H1 (cell line): Measurements from ENCODE around the gene CELF3. TPM values are rescaled to one million over a fixed set of nuclear protein-coding genes. Genes with fewer than 3 reads are reported as not detected.

Experiments
- CTCF ChIA-PET: fragments of 300-600 bp; sonication (Branson Sonifier 250); formaldehyde crosslinking; loops from one replicate; lab custom pipeline; 2021; ENCODE audit not compliant: partially characterized antibody; lab: Charles Lee
- POLR2A ChIA-PET: fragments of 300-600 bp; sonication (Branson Sonifier 250); formaldehyde crosslinking; loops from one replicate; lab custom pipeline; 2021; ENCODE audit warnings: inconsistent platforms; ENCODE audit not compliant: partially characterized antibody; lab: Charles Lee
- DNase-seq, 2 experiments: peaks; one replicate each; pipeline versions ENCODE4 v3.0.0 to v3.0.0-alpha.2; 2010 to 2022; ENCODE audit warnings: low spot score in 2 of 2, low read depth in 1 of 2, mixed read lengths in 1 of 2
- FAIRE-seq: peaks from 2 replicates; lab custom pipeline; 2011; peaks lifted over from hg19 to GRCh38; lab: Jason Lieb, UNC
- H2AFZ ChIP-seq: 2 replicates; pipeline ENCODE4 v1.8.1; 2012; ENCODE audit warnings: low read length, inconsistent platforms
- H2AK5ac ChIP-seq: 2 replicates; pipeline ENCODE4 v1.6.1; 2013; ENCODE audit warnings: low read depth, low read length
- H2BK120ac ChIP-seq: replicated peaks from 2 replicates; pipeline ENCODE3; 2013; ENCODE audit warnings: low read depth, low read length, inconsistent platforms
- H2BK12ac ChIP-seq: 2 replicates; pipeline ENCODE4 v1.6.1; 2013; ENCODE audit warnings: low read depth, low read length
- H2BK15ac ChIP-seq: 2 replicates; pipeline ENCODE4 v1.6.1; 2013; ENCODE audit warnings: low read length
- H2BK20ac ChIP-seq: 2 replicates; pipeline ENCODE4 v1.6.1; 2013; ENCODE audit warnings: low read length
- H2BK5ac ChIP-seq: 2 replicates; pipeline ENCODE4 v1.6.1; 2013; ENCODE audit warnings: low read depth, low read length
- H3K14ac ChIP-seq: 2 replicates; pipeline ENCODE4 v1.6.1; 2013; ENCODE audit warnings: inconsistent platforms; ENCODE audit not compliant: insufficient read length
- H3K18ac ChIP-seq: 2 replicates; pipeline ENCODE4 v1.6.1; 2013; ENCODE audit warnings: low read length; ENCODE audit errors: extremely low read depth
- H3K23ac ChIP-seq: 2 replicates; pipeline ENCODE4 v1.6.1; 2013; ENCODE audit warnings: inconsistent platforms; ENCODE audit not compliant: insufficient read length
- H3K23me2 ChIP-seq: 2 replicates; pipeline ENCODE4 v1.6.1; 2013; ENCODE audit warnings: low read depth, low read length
- H3K27ac ChIP-seq: 2 replicates; pipeline ENCODE4 v1.6.1; 2011; ENCODE audit warnings: low read depth, low read length, inconsistent platforms
- H3K27me3 ChIP-seq, 4 experiments: replicated peaks in 1 of 4; 1 replicate in 1 of 4; 2 replicates in 3 of 4; pipeline versions ENCODE4 v1.6.1 to v1.8.1; 2011 to 2013; ENCODE audit warnings: low read length in 3 of 4, mild to moderate bottlenecking in 3 of 4, inconsistent platforms in 2 of 4, mixed read lengths in 2 of 4, moderate library complexity in 1 of 4; ENCODE audit not compliant: control insufficient read depth in 3 of 4, insufficient read depth in 3 of 4; ENCODE audit errors: extremely low read depth in 1 of 4
- H3K36me3 ChIP-seq, 4 experiments: 2 replicates each; pipeline versions ENCODE4 v1.6.1 to v1.8.1; 2011 to 2013; ENCODE audit warnings: mild to moderate bottlenecking in 4 of 4, low read length in 3 of 4, moderate library complexity in 2 of 4, control low read depth in 1 of 4, inconsistent platforms in 1 of 4; ENCODE audit not compliant: insufficient read depth in 4 of 4, control insufficient read depth in 2 of 4
- H3K4ac ChIP-seq: replicated peaks from 2 replicates; pipeline ENCODE3; 2013; ENCODE audit warnings: low read length, low read depth, mixed read lengths, inconsistent platforms; ENCODE audit not compliant: insufficient read length
- H3K4me1 ChIP-seq, 4 experiments: replicated peaks in 1 of 4; 1 replicate in 1 of 4; 2 replicates in 3 of 4; pipeline versions ENCODE4 v1.6.1 to v1.8.1; 2011 to 2013; ENCODE audit warnings: low read length in 3 of 4, inconsistent platforms in 2 of 4, mixed read lengths in 1 of 4; ENCODE audit not compliant: insufficient read depth in 4 of 4, control insufficient read depth in 3 of 4
- H3K4me2 ChIP-seq, 2 experiments: 2 replicates each; pipeline versions ENCODE4 v1.6.1 to v1.8.1; 2011 to 2013; ENCODE audit warnings: low read depth in 2 of 2, low read length in 2 of 2, control low read depth in 1 of 2, inconsistent platforms in 1 of 2, mild to moderate bottlenecking in 1 of 2; ENCODE audit not compliant: insufficient read depth in 1 of 2
- H3K4me3 ChIP-seq, 4 experiments: fragments of 200-600, 300-600 bp in 1 of 4; sonication (generic), shearing (Covaris generic), sonication (Bioruptor Twin) in 1 of 4; 2 replicates each; pipeline versions ENCODE4 v1.5.1 to v1.8.1; 2011 to 2016; ENCODE audit warnings: low read length in 4 of 4, low read depth in 3 of 4, control low read depth in 2 of 4, inconsistent platforms in 2 of 4, mild to moderate bottlenecking in 2 of 4, mixed read lengths in 1 of 4, moderate library complexity in 1 of 4; ENCODE audit not compliant: insufficient read depth in 2 of 4; ENCODE audit errors: extremely low read depth in 1 of 4
- H3K56ac ChIP-seq: replicated peaks from 2 replicates; pipeline ENCODE3; 2013; ENCODE audit warnings: low read depth, mild to moderate bottlenecking, mixed read lengths, low read length, inconsistent platforms; ENCODE audit not compliant: insufficient read length
- H3K79me1 ChIP-seq: 2 replicates; pipeline ENCODE4 v1.6.1; 2013; ENCODE audit warnings: low read depth, low read length, control low read depth
- H3K79me2 ChIP-seq, 2 experiments: 2 replicates each; pipeline versions ENCODE4 v1.6.1 to v1.8.1; 2012 to 2013; ENCODE audit warnings: low read length in 2 of 2, mild to moderate bottlenecking in 2 of 2, inconsistent platforms in 1 of 2; ENCODE audit not compliant: insufficient read depth in 2 of 2, control insufficient read depth in 1 of 2
- H3K9ac ChIP-seq, 4 experiments: replicated peaks in 1 of 4; 1 replicate in 1 of 4; 2 replicates in 3 of 4; pipeline versions ENCODE4 v1.6.1 to v1.8.1; 2011 to 2013; ENCODE audit warnings: low read depth in 3 of 4, low read length in 3 of 4, control low read depth in 2 of 4, mild to moderate bottlenecking in 2 of 4, moderate library complexity in 2 of 4, inconsistent platforms in 1 of 4; ENCODE audit errors: extremely low read depth in 1 of 4
- H3K9me3 ChIP-seq, 2 experiments: 2 replicates each; pipeline versions ENCODE4 v1.6.1 to v1.8.1; 2012 to 2013; ENCODE audit warnings: mild to moderate bottlenecking in 2 of 2, moderate library complexity in 2 of 2, control low read depth in 1 of 2, inconsistent platforms in 1 of 2, low read depth in 1 of 2, low read length in 1 of 2, mixed read lengths in 1 of 2; ENCODE audit not compliant: insufficient read depth in 2 of 2
- H4K20me1 ChIP-seq, 2 experiments: replicated peaks in 1 of 2; 2 replicates each; pipeline versions ENCODE3 to v1.8.1; 2011 to 2013; ENCODE audit warnings: inconsistent platforms in 2 of 2, low read length in 2 of 2, mild to moderate bottlenecking in 1 of 2; ENCODE audit not compliant: insufficient read depth in 2 of 2, control insufficient read depth in 1 of 2
- H4K5ac ChIP-seq: 2 replicates; pipeline ENCODE4 v1.6.1; 2013; ENCODE audit warnings: low read length, low read depth, mixed read lengths, inconsistent platforms; ENCODE audit not compliant: insufficient read length
- H4K8ac ChIP-seq: 2 replicates; pipeline ENCODE4 v1.8.0; 2013; ENCODE audit warnings: mild to moderate bottlenecking, moderate library complexity, low read length, inconsistent platforms; ENCODE audit not compliant: insufficient read depth; ENCODE audit errors: extremely low read depth
- H4K91ac ChIP-seq: replicated peaks from 2 replicates; pipeline ENCODE3; 2013; ENCODE audit warnings: low read length, mixed read lengths, inconsistent platforms; ENCODE audit not compliant: insufficient read length
- ASH2L ChIP-seq: fragments of 200-600, 300-600 bp; sonication (generic); IDR thresholded peaks from one replicate; pipeline ENCODE4 v1.7.1; 2017; ENCODE audit warnings: low read length
- CBX8 ChIP-seq: fragments of 300-800, 300-1000 bp; sonication (generic); IDR thresholded peaks from 2 replicates; pipeline ENCODE4 v1.7.1; 2016; ENCODE audit warnings: low read depth, low read length, borderline replicate concordance
- CEBPB ChIP-seq: IDR thresholded peaks from 2 replicates; pipeline ENCODE4 v1.6.1; 2012; ENCODE audit warnings: low read depth, low read length
- EZH2 ChIP-seq: fragments of 200-600 bp; sonication (generic); IDR thresholded peaks from 2 replicates; pipeline ENCODE4 v1.7.1; 2012; ENCODE audit warnings: low read depth, mild to moderate bottlenecking, moderate library complexity, low read length, inconsistent platforms; ENCODE audit not compliant: severe bottlenecking
- GABPA ChIP-seq: IDR thresholded peaks from 2 replicates; pipeline ENCODE4 v1.6.1; 2011; ENCODE audit warnings: mild to moderate bottlenecking, low read length, moderate library complexity, borderline replicate concordance; ENCODE audit not compliant: insufficient read depth
- KDM4A ChIP-seq: IDR thresholded peaks from one replicate; pipeline ENCODE4 v1.7.1; 2012; ENCODE audit warnings: low read depth, mild to moderate bottlenecking, moderate library complexity, low read length, inconsistent platforms; ENCODE audit not compliant: severe bottlenecking
- TEAD4 ChIP-seq: IDR thresholded peaks from 2 replicates; pipeline ENCODE4 v1.6.1; 2012; ENCODE audit warnings: low read depth, low read length, inconsistent platforms, mixed read lengths
- polyA plus RNA-seq, 7 experiments: library from polyadenylated mRNA; depleted of rRNA in 3 of 7; stranded (reverse) in 5 of 7; unstranded in 2 of 7; fragments of >200 nt in 5 of 7; fragments of 200-250 nt in 2 of 7; gene quantifications; 1 replicate in 5 of 7; 2 replicates in 1 of 7; 4 replicates in 1 of 7; pipeline versions ENCODE4 v1.2.1 to v1.2.3, GENCODE V29; 2011 to 2013; ENCODE audit warnings: missing spikeins in 2 of 7, mixed read lengths in 2 of 7
- total RNA-seq: library from RNA; stranded (reverse); fragmentation: NEBNext Ultra II Directional; extraction: Animal tissue kit (Norgen Biotek cat#: 25700); gene quantifications from 2 replicates; pipeline ENCODE4 v1.2.1, GENCODE V29; 2021
- TF ChIP-seq, protein P1 (sequence below): IDR thresholded peaks from 2 replicates; pipeline ENCODE4 v1.6.1; 2011; ENCODE audit warnings: low read length, improper control_type of control experiment

The CELF3 gene
- total and polyA plus RNA-seq, 2 of the 8 experiments (the other 6 are each of a cell fraction or from before 2014, with no cell fraction given) = 0.34 to 1.2 TPM

DNA sequence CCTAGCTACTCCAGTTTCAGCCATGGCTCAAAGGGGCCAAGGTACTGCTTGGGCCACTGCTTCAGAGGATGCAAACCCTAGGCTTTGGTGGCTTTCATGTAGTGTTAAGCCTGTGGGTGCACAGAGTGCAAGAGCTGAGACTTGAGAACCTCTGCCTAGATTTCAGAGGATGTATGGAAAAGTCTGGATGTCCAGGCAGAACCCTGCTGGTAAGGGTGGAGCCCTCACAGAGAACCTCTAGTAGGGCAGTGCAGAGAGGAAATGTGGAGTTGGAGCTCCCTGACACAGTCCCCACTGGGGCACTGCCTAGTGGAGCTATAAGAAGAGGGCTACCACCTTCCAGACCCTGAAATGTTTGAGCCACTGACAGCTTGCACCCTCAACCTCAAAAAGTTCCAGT is 20.9 kb upstream of the CELF3 start:
- no peak overlapping the region for H2BK5ac ChIP-seq
- no peaks in the 10 kb centered on the region for H3K79me2 ChIP-seq
- no peak overlapping the region for H4K91ac ChIP-seq
- H3K9ac ChIP-seq = no peak overlapping the region
- H3K4me1 ChIP-seq = peaks cover 0 to 5% (median 3%) of the 10 kb centered on the region in 4 experiments; a peak in 3 of 7 replicates
- H2BK15ac ChIP-seq = no peak overlapping the region
- no peak overlapping the region for H2BK12ac ChIP-seq
- H2BK20ac ChIP-seq = no peak overlapping the region
- no peak overlapping the region for H3K18ac ChIP-seq
- CTCF ChIA-PET = interaction anchor here (0.8 to 2.6 kb wide), 5 partner anchors 21 to 143 kb away, joined by 3 to 7 read pairs (median 4); partner anchors contain the start of gene CELF3
- H4K20me1 ChIP-seq = no peaks in the 10 kb centered on the region
- no peak overlapping the region for H2BK120ac ChIP-seq
- H3K4ac ChIP-seq = no peak overlapping the region
- H3K36me3 ChIP-seq = no peaks in the 10 kb centered on the region
- DNase-seq (no peak), FAIRE-seq (no peak)
- no peak overlapping the region for H4K8ac ChIP-seq
- H3K9me3 ChIP-seq = peaks cover 16 to 18% of the 10 kb centered on the region in 2 experiments
- no peak overlapping the region for H3K27ac ChIP-seq
- H3K79me1 ChIP-seq = no peaks in the 10 kb centered on the region
- no peaks in the 10 kb centered on the region for H3K23me2 ChIP-seq
- no peak overlapping the region for H3K4me3 ChIP-seq
- no peak overlapping the region for H3K4me2 ChIP-seq
- no peak overlapping the region for H3K56ac ChIP-seq
- TF ChIP-seq CEBPB (no peak), CBX8 (no peak), EZH2 (no peak), KDM4A (no peak), GABPA (no peak), TEAD4 (no peak), ASH2L (no peak)
- TF ChIP-seq, protein P1, sequence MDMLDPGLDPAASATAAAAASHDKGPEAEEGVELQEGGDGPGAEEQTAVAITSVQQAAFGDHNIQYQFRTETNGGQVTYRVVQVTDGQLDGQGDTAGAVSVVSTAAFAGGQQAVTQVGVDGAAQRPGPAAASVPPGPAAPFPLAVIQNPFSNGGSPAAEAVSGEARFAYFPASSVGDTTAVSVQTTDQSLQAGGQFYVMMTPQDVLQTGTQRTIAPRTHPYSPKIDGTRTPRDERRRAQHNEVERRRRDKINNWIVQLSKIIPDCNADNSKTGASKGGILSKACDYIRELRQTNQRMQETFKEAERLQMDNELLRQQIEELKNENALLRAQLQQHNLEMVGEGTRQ = no peak
- H2AK5ac ChIP-seq = no peak overlapping the region
- no peaks in the 10 kb centered on the region; a peak in 1 of 7 replicates for H3K27me3 ChIP-seq
- H3K14ac ChIP-seq = no peak overlapping the region
- H4K5ac ChIP-seq = no peak overlapping the region
- POLR2A ChIA-PET = no interaction called here
- no peak overlapping the region for H2AFZ ChIP-seq
- H3K23ac ChIP-seq = no peak overlapping the region
